ENCODE results near the gene HMG20A.

HMG20A gene

DNA sequence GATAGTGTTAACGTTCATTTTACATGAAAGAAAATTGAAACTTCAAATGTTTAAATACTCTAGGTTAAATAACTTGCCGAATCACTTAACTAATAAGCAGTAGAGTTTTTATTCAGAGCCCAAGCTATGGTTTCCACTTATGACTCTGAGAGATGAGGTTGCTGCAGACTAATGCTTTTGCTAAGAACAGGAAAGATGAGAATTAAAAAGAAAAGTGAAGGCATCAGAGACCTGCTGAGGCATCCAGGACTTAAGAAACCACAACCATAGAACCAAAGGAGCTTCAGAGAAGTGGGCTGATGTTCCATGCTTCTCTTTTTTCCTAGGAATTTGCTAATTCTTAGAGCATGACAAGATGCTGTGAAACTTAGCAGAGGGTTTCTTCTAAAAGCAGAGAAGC is 9.5 kb downstream of the HMG20A start:
- no peak for DNase-seq (ENCODE audit: low spot score)

DNA sequence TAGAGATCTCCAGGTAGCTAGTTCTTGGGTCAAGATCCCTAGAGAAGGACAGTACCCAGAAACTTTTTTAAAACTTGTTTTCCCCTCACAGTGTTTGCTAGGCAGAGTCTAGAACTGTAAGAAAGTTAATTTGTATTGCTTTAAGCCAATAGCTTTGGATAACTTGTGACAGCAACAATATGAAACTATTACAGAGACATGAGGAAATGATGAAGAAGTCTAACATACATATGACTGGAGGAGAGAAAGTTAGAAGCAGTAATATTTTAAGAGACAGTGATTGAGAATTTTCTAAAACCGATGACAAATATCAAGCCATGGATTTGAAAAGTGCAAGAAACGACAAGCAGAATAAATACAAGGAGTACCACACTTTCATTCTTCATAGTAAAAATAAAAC is 10.0 kb downstream of the HMG20A start:
- no peak for DNase-seq (ENCODE audit: low spot score)

- no peak for DNase-seq (ENCODE audit: low spot score)
Measured at GRCh38 chr15:77436822-77437221, 16.1 kb downstream of the HMG20A start.

DNA sequence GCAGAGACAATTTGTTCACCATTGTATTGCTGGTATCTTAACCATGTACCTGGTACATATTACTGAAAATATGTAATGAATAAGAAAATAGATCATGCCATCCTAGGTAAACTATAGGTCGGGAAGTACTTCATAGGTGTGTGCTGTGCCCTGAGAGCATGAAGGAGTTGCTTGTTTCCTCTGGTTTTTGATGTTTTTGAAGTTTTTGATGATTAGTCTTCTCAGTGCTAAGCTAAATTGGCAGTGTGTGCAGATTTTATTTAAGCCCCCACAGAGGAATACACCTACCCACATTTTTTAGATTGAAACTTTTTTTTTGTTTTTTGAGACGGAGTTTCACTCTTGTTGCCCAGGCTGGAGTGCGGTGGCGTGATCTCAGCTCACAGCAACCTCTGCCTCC is 16.6 kb downstream of the HMG20A start:
- no peak for DNase-seq (ENCODE audit: low spot score)

DNA sequence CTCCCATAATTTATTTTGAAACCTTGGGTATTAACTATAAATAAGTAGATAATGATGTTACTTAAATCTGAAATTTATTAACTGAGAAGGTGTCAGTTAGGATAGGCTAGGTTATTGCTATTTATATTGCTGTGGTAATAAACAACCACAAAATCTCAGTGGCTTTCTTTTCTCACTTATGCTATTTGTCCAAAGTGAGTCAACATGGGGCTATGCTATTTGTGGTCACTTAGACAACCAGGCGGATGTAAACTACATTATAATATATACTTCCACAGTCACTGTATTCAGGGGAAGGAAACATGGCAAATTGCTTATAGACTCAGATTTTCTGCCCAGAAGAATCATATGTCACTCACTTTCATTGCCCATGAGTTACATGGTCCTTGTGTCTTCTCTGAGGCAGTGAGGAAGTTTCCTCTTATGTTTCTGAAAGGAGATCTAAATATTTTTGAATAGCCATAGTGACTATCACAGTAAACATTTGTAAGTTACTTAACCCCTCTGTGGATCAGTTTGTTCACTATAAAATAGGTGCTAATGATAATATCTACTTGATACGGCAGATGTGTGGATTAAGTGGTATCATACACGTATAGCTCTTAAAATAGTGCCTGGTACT is 19.8 kb downstream of the HMG20A start:
- DNase-seq (ENCODE audit: low spot score): no peak

- DNase-seq (ENCODE audit: low spot score): no peak
Measured at GRCh38 chr15:77446840-77447390, 26.2 kb downstream of the HMG20A start.

DNA sequence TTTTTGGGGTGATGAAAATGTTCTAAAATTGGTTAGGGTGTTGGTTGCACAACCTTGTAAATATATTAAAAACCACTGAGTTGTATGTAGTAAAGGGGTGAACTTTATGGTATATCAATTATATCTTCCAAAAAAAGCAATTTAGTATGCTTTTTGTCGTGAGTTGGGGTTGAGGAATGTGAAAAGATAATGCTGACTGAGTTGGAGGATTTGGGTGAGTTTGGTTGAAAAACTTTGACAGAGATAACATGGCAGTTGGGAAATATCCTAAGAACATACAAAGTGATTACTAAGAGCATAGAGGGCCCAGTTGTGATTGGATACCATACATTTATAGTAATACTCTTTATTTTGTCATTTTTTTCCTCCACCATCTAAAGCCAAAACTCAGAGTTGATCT is 33.6 kb downstream of the HMG20A start:
- DNase-seq (ENCODE audit: low spot score): no peak

GRCh38 chr15:77454951-77455350 is 34.3 kb downstream of the HMG20A start:
- no peak for DNase-seq (ENCODE audit: low spot score)

DNA sequence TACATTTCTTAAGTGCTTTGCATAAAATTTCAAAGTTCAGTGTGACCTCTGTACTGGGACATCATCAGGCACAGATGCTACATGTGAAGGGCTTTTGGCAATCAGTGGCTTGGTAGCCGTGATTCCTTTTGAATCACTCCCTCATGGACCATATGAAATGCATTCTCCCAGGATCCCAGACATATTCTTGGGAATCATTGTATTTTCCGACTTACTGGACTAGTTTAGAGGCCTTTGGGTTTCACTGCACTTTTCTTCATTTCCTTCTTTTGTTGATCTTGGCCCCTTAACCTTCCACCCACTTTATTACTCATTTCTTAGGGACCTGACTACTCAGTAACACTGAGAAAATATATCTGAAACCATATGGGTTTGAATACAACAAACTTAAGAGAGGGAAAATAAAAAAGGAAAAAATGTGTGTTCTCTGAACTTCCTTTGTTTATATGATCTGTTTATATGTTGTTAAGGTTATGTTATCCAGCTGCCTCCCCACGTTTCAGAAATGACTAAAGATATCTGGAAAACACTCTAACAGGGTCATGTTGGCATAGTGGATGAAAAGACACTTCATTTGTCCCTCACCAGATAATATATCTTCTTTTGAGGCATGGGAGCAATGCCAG is 35.1 kb downstream of the HMG20A start:
- no peak for DNase-seq (ENCODE audit: low spot score)

- no peak for DNase-seq (ENCODE audit: low spot score)
Measured at GRCh38 chr15:77456746-77457145, 36.1 kb downstream of the HMG20A start.

DNA sequence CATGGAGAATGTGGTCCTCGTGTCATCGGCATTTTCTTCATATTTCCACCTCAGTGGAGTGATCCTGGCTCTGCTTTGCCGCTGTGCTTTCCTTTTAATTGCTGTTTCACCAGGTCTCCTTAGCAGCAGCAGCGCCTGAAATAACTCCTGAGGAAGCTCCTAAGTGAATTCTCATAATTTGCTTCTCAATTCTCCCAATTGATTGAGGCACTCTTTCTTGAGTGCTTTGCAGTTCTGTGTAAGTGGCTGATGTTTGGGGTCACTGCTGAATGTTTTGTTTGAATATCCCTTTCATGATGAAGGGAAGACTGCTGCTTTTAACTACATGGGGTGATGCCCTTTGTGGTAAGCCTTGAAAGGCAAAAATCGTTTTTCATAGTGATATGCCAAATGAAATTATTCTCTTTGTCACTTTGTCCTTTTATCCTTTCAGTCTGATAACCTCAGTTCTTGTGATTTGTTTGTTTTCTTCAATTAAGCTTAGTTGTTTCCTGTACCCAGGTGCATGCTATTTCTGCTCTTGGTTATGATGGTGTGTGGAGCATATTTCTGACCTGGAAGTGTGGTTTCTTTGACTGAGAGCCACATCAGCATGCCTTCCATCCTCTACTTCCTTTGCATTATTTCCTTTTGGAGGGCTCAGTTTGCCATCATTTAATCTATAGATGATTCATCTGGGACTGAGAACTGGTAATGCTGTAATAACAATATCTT is 36.7 kb downstream of the HMG20A start:
- DNase-seq (ENCODE audit: low spot score): no peak

DNA sequence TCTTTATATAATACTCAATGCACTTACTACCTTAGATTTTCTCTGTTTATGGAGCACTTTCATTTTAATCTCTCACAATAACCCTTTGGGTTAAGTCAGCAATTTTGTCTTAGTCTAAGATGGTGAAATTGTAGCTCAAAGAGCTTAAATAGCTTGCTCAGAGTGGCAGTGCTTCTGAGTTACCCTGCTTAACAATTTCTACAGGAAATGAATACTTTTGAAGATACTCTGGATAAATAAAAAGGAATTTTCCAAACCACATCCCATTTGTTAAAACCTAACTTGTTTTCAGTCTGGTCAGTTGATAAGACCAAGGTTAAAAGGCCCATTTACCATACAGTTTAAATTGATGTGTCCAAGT is 37.2 kb downstream of the HMG20A start:
- DNase-seq (ENCODE audit: low spot score): no peak

- DNase-seq (ENCODE audit: low spot score): no peak
Measured at GRCh38 chr15:77459031-77459430, 38.3 kb downstream of the HMG20A start.

- no peak for DNase-seq (ENCODE audit: low spot score)
Measured at GRCh38 chr15:77461486-77461885, 40.8 kb downstream of the HMG20A start.

DNA sequence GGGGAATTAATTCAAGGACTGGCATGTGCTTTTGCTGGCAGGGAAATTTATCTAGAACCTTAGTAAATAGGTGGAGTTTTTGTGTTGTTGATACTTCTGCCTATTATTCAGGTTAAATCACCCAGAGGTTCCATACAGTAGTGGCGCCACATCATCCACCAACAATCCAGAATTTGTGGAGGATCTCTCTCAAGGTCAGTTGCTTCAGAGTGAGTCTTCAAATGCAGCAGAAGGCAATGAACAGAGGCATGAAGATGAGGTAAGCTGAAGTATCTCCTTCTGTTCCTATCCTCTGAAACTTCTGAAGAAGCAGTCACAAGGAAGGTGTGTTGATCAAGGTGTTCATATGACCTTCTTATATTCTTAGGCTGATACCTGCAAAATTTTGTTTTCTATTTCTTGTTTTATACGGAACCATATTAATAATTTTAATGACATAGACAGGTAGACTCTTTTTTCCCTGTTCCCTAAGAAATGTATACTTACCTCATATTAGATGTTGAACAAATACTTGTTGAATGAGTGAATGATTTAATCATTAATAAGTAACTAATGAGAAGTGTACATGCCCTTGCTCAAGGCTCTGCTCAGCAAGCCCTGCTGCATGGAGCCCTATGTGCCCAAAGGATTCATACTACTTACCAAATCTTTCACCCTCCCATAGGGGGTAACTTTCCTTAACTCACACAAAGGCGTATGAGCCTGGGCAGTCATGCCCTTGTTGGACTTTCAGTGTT is 43.6 kb downstream of the HMG20A start:
- DNase-seq (ENCODE audit: low spot score): no peak

DNA sequence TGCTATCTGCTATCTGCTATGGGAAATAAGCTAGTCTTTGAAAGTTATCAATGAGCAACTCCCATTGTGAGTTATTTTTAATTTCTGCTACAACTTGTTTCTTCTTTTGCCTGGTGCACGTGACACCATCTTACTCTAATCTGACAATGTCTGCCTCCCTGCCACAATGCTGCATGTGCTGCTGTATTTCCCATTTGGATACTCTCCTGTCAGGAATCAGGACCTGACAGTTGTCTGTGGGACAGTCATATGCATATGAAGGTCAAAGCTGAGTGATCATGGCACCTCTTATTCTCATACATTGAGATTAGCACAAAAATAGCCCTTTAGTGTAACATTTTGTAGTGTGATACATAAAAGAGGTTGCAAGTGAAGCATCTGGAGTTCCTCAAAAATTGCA is 45.8 kb downstream of the HMG20A start:
- DNase-seq (ENCODE audit: low spot score): no peak

DNA sequence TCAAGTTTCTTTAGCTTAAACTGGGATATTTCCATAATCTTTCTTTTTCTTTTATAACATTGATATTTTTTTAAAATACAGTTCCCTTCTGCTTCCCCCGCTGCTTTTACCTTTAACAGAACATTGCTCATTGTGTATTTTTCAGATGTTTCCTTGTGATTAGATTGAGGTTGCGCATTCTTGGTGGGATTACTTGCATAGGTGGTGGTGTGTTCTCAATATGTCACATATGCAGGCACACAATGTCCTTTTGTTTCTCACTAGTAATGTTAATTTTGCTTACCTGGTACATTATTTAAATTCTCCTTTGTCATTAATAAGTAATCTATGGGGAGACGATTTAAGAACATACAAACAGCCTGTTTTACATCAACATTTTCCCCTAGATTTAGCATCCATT is 48.2 kb downstream of the HMG20A start:
- DNase-seq (ENCODE audit: low spot score): no peak

- no peak for DNase-seq (ENCODE audit: low spot score)
Measured at GRCh38 chr15:77470235-77470634, 49.5 kb downstream of the HMG20A start.

GRCh38 chr15:77473328-77473727 is 52.6 kb downstream of the HMG20A start:
- no peak for DNase-seq (ENCODE audit: low spot score)

- DNase-seq (ENCODE audit: low spot score): no peak
Measured at GRCh38 chr15:77474310-77474988, 53.8 kb downstream of the HMG20A start.

- DNase-seq (ENCODE audit: low spot score): no peak
Measured at GRCh38 chr15:77475001-77475400, 54.3 kb downstream of the HMG20A start.

DNA sequence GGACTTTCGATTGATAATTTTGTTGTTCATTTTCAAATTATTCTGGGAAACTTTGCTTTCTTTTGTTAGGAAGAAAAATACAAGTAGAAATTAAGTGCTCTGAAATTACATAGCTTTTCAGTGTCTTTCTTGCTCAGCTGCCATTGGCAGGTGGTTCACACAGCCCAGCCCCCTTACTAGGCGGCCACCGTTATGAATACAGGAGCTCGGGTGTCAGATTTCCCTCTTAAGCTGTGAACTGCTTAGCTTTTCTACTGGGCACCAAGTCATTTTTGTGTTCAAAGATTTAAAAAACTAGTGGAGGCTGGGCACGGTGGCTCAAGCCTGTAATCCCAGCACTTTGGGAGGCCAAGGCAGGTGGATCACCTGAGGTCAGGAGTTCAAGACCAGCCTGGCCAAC is 55.2 kb downstream of the HMG20A start:
- no peak for DNase-seq (ENCODE audit: low spot score)

Measured in HuH-7.5 (cell line).